ENCODE measurements around the gene STRA6. TPM values are rescaled to one million over a fixed set of nuclear protein-coding genes. Genes with fewer than 3 reads are reported as not detected.
A peak's percentile ranks its signal among the peaks of the same experiment; 100 is the strongest.

The STRA6 gene
- total and polyA plus RNA-seq, 2 of the 8 experiments (the other 6 are each of a cell fraction or from before 2014, with no cell fraction given), result 9.3 to 14.5 TPM

DNA sequence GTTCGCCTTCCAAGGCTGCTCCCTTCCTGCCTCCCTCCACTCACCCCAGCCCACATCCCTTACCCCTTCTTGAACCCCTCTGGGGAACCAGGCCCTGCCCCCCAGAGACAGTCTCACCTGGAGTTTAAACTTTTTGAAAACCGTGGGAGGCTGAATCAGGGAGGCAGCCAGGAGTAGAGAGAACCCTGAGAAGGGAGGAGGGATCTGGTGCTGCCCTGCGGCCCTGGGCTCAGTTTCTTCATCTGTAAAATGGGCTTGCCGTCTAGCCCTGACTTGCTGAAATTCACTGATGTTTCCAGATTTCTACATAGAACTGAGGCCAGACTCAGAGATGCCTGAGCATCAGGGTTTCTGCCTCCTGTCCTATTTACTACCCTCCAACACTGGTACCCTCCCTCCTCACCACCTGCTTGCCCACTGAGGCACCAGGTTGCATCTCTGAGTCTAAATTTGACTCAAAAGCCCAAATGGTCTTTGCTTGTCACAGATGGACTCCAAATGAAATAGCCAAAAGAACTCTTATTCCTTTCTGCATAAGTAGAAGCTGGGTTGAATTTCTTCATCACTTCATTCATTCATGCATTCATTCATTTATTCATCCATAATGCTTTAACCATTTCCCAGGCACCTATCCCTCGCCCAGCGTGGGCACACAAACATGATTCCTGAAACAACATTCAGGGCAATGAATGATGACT lies 11.9 kb upstream of the STRA6 start:
- Histone ChIP-seq H2BK12ac (ENCODE audit: low read depth, low read length) (peak overlapping the region; percentile 97; the same call in 1 of the 2 replicates), H4K91ac (replicated peaks; ENCODE audit: insufficient read length, low read length) (peak overlapping the region; percentile 22), H2BK20ac (ENCODE audit: low read length) (peak overlapping the region; percentile 96), H3K4me2 (ENCODE audit: insufficient read depth in 1 of 2, low read depth in 2 of 2, low read length in 2 of 2) (peak overlapping the region; percentile 9 to 48), H3K4me1 (replicated peaks in 1 of 4; ENCODE audit: control insufficient read depth in 3 of 4, insufficient read depth in 4 of 4, low read length in 3 of 4) (peaks cover 32 to 41% (median 35%) of the 10 kb centered on the region in 4 experiments), H3K79me1 (ENCODE audit: low read depth, low read length) (no peaks in the 10 kb centered on the region), H4K8ac (ENCODE audit: extremely low read depth, insufficient read depth, low read length) (no peak overlapping the region), H3K14ac (ENCODE audit: insufficient read length) (no peak overlapping the region), H2AK5ac (ENCODE audit: low read depth, low read length) (peak overlapping the region; percentile 75; the same call in 1 of the 2 replicates), H3K27me3 (replicated peaks in 1 of 4; ENCODE audit: control insufficient read depth in 3 of 4, extremely low read depth in 1 of 4, insufficient read depth in 3 of 4, low read length in 3 of 4) (peaks cover 0 to 25% (median 18%) of the 10 kb centered on the region in 4 experiments; a peak in 6 of 7 replicates), H3K9ac (replicated peaks in 1 of 4; ENCODE audit: extremely low read depth in 1 of 4, low read depth in 3 of 4, low read length in 3 of 4) (no peak overlapping the region), H3K56ac (replicated peaks; ENCODE audit: insufficient read length, low read depth, low read length) (no peak overlapping the region), H3K4ac (replicated peaks; ENCODE audit: insufficient read length, low read depth, low read length) (peak overlapping the region; percentile 83), H2BK15ac (ENCODE audit: low read length) (0 out of 2 replicates have a peak overlapping the region, but pooled peaks have one; percentile 75), H2BK120ac (replicated peaks; ENCODE audit: low read depth, low read length) (peak overlapping the region; percentile 65), H3K4me3 (ENCODE audit: extremely low read depth in 1 of 4, insufficient read depth in 2 of 4, low read depth in 3 of 4, low read length in 4 of 4) (peak overlapping the region in 1 of 4 experiments; percentile 23; a peak in 2 of 8 replicates), H4K20me1 (replicated peaks in 1 of 2; ENCODE audit: control insufficient read depth in 1 of 2, insufficient read depth in 2 of 2, low read length in 2 of 2) (peaks cover 0 to 2% of the 10 kb centered on the region in 2 experiments), H3K23ac (ENCODE audit: insufficient read length) (no peak overlapping the region), H2BK5ac (ENCODE audit: low read depth, low read length) (peak overlapping the region; percentile 96; the same call in 1 of the 2 replicates), H3K27ac (ENCODE audit: low read depth, low read length) (no peak overlapping the region), H3K79me2 (ENCODE audit: control insufficient read depth in 1 of 2, insufficient read depth in 2 of 2, low read length in 2 of 2) (no peaks in the 10 kb centered on the region), H2AFZ (ENCODE audit: low read length) (no peak overlapping the region), H3K36me3 (ENCODE audit: control insufficient read depth in 2 of 4, insufficient read depth in 4 of 4, low read length in 3 of 4) (no peaks in the 10 kb centered on the region), H3K9me3 (ENCODE audit: insufficient read depth in 2 of 2, low read depth in 1 of 2, low read length in 1 of 2) (no peaks in the 10 kb centered on the region), H3K23me2 (ENCODE audit: low read depth, low read length) (peaks cover 2% of the 10 kb centered on the region), H4K5ac (ENCODE audit: insufficient read length, low read depth, low read length) (peak overlapping the region; percentile 5), H3K18ac (ENCODE audit: extremely low read depth, low read length) (peak overlapping the region; percentile 83)
- ChIA-PET POLR2A (ENCODE audit: partially characterized antibody) (interaction anchor here (0.8 to 7.0 kb wide), 3 partner anchors 7 to 12 kb away, joined by 3 to 58 read pairs (median 38); partner anchors contain the start of gene STRA6), CTCF (ENCODE audit: partially characterized antibody) (interaction anchor here (0.7 to 2.2 kb wide), 6 partner anchors 14 to 175 kb away, joined by 3 to 8 read pairs (median 4); no protein-coding TSS in a partner anchor)
- FAIRE-seq (no peak), DNase-seq (ENCODE audit: low read depth in 1 of 2, low spot score in 2 of 2) (no peak)
- WGBS, 2 experiments (ENCODE audit: extremely low coverage in 1 of 2, insufficient coverage in 1 of 2, insufficient read length in 1 of 2, insufficient replicate concordance in 2 of 2, low coverage in 1 of 2, low lambda C conversion rate in 2 of 2, missing lambda C conversion rate in 1 of 2), result 45% methylated on average over 6 of the region's 6 CpGs; no CpG with 5 or more reads in 1 of the 2 experiments
- TF ChIP-seq TAF1 (IDR thresholded peaks at IDR 0.05; ENCODE audit: low read depth, low read length), result no peak
- TF ChIP-seq ASH2L (IDR thresholded peaks at IDR 0.05; ENCODE audit: low read length), result peak; percentile 13
- TF ChIP-seq GTF2F1 (IDR thresholded peaks at IDR 0.05; ENCODE audit: borderline replicate concordance, low read depth, low read length), result no peak
- TF ChIP-seq SIN3A (conservative IDR thresholded peaks at IDR 0.05 in 1 of 2, IDR thresholded peaks at IDR 0.05 in 1 of 2; ENCODE audit: low read depth in 1 of 2, low read length in 2 of 2), result no peak
- no peak for TF ChIP-seq POLR2AphosphoS5 (IDR thresholded peaks at IDR 0.05; ENCODE audit: low read depth, low read length)
- no peak for TF ChIP-seq NRF1 (IDR thresholded peaks at IDR 0.05; ENCODE audit: low read depth, low read length)
- no peak for TF ChIP-seq BRCA1 (IDR thresholded peaks at IDR 0.05; ENCODE audit: low read depth, low read length)
- peak; percentile 100 for TF ChIP-seq KDM1A (IDR thresholded peaks at IDR 0.05; ENCODE audit: borderline replicate concordance, low read length)
- TF ChIP-seq SP4 (IDR thresholded peaks at IDR 0.05; ENCODE audit: low read length), result no peak
- TF ChIP-seq HDAC6 (IDR thresholded peaks at IDR 0.05; ENCODE audit: low read depth, low read length), result no peak
- no peak for TF ChIP-seq SP1 (IDR thresholded peaks at IDR 0.05; ENCODE audit: low read depth, low read length)
- 0 out of 2 replicates have a peak, but pooled peaks have one; percentile 2 for TF ChIP-seq YY1 (IDR thresholded peaks at IDR 0.05; ENCODE audit: low read depth, low read length)

Measured in H1 (cell line).